Right lung (tissue), 5 donors: Measurements from ENCODE around the gene ATP2A3. TPM values are rescaled to one million over a fixed set of nuclear protein-coding genes. Genes with fewer than 3 reads are reported as not detected.
A peak's percentile ranks its signal among the peaks of the same experiment; 100 is the strongest.

Experiments used
- DNase-seq, 2 donors: peaks; one replicate each; pipeline ENCODE4 v3.0.0-alpha.2; 2013
- polyA plus RNA-seq, 5 donors: library from polyadenylated mRNA; unstranded; fragments of 120-200 nt; gene quantifications; one replicate each; pipeline versions ENCODE4 v1.2.1 to v1.2.3, GENCODE V29; 2013; ENCODE audit warnings: inconsistent platforms in 1 of 5, low replicate concordance in 1 of 5; ENCODE audit not compliant: insufficient read length in 5 of 5, insufficient read depth in 1 of 5

The ATP2A3 gene
- polyA plus RNA-seq, 5 donors, result 4.3 to 9.6 (median 6.2) TPM

DNA sequence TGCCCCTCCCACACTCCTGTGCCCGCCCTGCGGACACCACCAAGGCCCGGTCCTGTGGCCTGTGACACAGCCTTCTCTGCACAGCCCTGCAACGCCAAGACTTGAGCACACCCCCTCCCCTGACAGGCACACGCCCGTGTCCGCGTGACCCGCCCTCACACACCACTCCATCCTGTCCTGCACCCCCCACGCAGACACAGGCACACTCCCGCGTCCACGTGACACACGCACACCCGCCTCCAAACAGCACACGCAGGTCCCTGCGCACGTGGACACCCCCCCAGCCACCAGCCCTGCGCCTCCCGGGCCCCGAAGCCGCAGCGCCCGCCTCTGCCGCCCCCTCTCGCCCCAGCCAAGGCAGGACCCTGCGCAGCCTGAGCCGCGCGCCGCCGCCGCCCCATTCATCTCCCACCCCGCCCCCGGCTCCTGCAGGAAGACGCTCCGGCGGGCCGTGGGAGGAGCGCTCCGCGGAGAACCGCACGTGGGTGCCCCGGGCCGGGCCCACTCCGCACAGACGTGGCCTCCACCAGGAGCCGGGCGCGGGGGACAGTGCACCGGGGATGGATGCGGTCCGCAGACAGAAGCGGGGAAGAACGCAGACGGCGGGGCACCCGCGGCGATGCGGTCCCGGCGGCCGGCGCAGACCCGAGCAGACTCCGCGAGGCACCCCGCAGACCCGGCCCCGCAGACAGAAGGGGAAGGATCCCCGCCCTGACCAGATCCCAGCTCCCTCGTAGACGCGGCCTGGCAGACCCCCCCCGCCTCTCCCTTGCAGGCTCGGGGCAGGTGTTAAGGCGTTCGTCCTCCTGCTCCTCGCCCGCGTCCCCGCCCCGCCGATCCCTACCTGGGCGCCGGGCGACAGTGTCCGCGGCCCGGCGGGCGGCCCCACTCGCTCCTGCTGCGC is 71.9 kb downstream of the ATP2A3 start:
- no peak for DNase-seq

DNA sequence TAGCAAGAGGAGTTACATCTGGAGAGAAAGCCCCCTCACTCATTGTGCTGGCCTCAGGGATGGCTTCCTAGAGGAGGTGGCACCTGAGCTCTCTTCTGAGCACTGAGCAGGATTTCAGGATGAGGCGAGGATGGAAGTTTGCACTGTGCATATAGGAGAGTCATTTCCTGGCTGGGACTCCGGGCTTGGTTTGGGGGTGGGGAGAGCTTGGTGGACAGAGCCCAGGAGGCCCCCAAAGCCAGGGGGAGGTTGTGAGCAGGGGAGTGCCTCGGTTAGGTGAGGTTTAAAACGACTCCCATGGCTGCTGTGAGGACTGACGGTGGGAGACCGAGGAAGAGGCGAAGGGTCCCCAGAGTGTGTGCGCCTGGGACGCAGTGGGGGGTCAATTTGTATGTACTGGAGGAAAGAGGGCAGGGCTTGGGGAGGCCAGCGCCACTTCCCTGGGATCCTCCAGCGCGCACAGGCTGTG is 72.6 kb downstream of the ATP2A3 start:
- no peak for DNase-seq

DNA sequence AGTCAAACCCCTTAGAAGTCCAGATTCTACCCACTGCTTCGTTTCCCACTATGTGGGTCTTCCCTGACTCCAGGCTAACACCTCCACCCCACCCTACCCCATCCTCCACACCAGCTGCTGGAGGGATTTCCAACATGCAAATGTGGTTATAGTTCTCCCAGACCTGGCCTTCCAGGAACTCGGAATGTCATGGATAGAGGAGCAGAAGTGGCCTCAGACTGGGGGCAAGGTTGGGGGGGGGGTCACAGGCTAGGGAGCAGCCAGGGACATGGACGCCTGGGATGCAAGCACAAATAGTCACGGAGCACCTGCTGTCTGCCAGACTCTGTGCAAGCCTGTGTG is 73.4 kb downstream of the ATP2A3 start:
- DNase-seq, result no peak

DNA sequence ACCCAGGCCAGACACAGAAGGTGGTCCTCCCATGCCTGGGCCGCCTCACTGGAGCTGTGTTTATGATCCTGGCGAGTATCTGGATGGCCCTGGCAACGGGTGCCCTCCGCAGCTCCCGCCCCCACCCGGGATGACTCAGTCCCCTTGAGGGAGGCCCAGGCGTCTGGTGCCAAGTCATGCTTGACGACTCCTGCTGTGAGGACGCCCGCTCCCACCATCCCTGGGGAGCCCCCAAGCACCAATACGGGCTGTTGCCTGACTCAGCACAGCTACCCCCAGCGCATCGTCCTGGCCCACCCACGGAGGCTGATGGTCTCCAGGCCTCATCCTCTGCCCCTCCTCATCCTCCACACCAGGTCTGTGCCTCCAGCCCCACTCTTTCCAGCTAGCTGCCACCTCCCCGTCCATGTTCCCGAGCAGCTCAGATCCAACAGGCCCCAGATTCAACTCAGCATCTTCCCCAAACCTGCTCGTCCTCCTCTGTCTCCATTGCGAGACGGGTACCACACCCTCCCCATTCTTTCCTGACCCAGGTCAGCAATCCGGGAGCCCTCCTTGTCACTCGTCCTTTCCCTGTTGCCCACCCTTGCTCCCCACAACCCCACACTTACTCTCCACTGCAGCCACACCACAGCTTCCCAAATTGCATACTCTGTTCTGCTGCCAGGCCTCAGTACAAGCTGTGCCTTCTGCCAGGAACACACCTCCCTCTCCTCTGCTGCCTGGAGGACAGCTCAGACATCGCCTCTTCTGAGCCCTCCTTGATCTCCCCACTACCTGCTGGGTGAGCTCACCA is 74.0 kb downstream of the ATP2A3 start:
- DNase-seq, result no peak

DNA sequence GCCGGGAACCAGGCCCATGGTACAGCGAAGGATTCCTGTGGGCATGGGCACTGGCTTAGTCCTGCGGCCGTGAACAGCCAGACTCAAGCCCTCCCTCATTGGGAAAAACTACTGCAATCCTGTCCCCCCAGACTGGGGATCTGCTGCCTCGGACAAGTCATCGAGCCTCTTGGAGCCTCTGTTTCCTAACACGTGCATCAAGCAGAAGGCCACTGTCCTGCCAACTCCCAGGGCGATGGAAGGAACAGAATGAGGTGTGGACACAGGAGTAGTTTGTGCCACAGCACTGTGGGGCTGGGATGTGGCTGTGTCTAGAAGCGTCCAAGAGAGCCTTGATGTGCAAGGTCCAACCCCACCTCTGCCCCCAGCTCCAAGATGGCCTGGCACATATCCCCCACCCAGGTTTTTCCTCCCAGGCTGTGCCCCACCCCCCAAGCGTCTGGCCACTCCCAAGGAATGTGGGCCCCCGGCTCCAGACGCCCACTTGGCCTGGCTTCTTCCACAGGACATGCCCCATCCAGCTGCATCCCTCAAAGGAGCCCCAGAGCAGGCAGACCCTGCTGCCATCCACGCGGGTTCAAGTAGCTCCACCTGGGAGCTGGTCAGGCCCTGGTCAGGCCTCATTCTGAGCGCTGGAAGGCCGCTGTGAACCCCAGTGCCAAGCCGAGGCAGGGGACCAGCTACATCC is 74.8 kb downstream of the ATP2A3 start:
- no peak for DNase-seq

DNA sequence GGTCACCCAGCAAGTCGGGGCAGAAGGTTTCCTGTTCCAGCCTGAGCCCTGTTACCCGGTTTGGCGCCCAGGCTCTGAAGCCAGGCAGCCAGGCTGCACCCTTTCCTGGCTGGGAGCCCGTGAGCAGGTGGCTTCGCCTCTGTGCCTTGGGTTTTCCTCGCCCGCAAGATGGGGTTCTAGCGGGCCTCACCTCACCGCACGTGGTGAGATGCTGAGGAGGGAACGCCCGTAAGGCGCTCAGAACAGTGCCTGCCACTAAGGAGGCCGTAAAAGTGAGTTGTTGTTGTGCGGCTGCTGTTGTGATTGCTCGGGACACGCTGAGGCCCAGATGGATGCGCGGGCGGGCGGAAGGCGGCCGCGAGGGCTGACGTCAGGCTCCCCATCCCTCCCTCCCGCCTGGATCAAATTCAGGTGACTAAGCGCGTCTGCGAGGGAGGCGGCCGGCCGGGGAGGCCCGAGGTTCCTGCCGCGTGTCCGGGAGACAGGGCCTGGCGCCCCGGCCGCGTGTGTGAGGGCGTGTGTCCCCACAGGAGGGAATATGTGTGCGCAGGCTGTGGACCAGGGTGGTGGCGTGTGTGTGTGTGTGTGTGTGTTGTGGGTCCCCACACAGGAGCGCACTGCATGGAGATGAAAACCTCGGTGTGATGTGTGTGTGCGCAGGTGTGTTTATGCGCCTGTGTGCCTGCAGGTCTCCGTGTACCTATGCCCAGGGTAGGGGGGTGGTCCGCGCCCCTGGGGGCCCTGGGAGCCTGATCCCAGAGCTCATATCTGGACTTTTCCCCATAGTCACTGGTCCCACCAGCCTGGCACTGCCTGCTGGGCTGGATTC is 75.7 kb downstream of the ATP2A3 start:
- DNase-seq, result no peak

DNA sequence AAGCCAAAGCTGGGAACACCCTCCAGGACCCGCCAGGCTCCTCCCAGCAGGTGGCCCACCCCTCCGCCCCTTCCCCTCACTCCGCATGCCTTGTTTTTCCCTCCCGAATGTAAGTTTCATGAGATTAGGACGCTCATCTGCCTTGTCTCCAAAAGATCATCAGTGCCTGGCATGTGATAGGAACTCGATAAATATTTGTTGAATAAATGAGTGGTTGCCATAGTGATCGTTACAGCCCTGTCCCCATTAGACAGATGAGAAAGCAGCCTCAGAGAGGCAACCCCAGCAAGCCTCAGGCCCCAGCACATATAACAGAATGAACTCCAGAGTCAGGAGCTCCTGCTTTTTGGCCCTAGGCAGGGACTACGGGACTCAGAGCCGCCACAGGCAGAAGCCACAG is 76.4 kb downstream of the ATP2A3 start:
- DNase-seq, result no peak

DNA sequence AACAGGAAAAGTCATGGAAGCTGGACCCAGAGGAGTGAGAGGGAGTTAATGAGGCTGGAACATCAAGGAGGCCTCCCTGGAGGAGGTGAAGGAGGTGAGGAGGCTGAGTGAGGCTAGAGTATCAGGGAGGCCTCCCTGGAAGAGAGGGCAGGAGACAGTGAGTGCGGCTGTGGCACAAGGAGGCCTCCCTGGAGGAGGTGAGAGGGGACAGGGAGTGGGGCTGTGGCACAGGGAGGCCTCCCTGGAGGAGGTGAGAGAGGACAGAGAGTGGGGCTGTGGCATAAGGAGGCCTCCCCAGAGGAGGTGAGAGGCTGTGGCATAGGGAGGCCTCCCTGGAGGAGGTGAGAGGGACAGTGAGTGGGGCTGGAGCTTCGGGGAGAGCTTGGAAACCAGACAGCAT is 76.8 kb downstream of the ATP2A3 start:
- no peak for DNase-seq

DNA sequence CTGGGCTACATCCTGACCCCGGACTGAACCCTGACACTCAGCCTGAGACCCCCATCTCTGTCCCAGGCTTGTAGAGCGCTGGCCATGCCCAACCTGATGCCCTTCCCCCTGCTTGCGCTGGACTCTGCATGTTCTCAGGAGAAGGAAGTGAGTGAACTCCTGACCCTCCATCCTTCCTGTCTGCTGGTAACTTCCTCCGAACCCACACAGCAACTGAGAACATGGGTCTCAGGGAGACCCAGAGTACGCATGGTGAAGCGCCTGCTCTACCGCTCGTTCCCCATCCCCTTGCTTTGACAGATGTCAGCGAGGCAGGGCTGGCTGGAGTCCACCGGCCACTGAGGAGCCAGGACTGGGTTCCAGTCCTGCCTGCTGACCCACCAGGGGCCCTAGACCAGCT is 77.5 kb downstream of the ATP2A3 start:
- DNase-seq, result no peak

DNA sequence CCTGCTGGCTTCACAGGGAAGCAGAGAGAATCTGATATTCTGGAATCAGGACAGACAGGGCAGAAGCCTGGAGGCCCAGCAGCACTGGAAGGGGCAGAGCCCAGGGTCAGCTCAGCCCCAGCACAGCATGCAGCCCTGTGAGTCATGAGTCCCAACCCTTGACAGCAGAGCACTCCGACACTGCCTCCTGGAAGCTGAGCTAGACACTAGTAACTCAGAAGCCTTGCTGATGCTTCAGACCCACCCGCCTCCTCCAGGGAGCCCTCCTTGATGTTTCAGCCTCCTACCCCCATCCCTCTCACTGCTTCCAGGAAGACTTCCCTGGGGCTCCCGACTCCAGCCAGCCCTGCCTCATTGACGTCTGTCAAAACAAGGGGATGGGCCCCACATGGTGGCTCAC is 78.3 kb downstream of the ATP2A3 start:
- no peak for DNase-seq

DNA sequence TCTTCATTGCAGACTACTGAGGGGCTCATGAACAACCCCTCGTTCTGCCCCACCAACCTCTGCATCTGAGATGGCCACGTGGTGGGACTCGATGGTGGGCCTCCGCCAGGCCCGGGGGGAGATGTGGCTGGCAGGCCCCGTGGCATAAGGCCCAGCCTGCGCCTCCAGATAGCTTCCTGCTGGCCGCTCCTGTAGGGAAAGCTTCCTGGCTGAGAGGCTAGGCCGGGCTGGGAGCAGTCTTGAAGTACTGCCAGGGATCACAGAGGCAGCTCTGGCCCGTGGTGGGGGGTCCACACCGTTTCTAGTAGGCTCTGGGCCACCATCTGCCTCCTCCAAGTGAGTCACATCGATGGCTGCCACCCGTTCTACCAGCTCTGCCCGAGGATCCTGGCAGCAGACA is 79.0 kb downstream of the ATP2A3 start:
- no peak for DNase-seq

DNA sequence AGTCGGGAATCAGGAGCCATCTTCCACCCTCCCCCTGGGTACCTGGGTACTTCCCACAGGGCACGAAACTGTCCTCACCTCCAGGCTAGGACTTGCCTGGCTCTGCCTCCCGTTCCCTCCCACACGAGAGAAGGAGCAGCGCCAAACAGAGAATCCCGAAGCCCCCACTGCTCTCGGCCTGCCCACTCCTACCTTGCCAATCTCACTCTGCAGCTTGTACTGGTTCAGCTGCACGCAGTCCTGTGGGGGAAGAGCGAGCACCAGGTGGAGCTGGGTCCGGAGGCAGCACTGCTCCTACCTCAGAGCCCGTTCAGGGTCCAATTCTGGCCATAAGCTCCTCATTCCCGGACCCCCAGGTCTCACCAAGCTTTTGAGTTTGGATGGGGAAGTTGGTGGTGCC is 80.0 kb downstream of the ATP2A3 start:
- no peak for DNase-seq

DNA sequence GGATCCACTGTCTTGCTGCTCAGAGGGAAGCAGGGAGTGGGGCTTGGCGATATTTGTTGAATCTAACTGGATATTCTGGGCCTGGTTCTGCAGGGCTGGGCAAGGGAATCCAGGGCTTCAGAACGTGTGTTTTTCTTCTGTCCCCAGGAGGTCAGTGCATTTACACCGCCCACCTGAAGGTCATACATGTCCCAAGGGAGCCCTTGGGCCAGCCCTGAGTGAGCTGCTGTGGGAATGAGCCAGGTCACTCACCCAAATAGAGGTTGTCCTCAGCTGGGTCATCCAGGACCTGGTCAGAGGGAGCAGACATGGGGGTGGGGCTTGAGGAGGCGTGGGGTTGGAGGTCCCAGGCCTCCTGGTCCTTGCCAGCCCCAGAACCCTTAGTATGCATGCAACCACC is 82.0 kb downstream of the ATP2A3 start:
- no peak for DNase-seq

DNA sequence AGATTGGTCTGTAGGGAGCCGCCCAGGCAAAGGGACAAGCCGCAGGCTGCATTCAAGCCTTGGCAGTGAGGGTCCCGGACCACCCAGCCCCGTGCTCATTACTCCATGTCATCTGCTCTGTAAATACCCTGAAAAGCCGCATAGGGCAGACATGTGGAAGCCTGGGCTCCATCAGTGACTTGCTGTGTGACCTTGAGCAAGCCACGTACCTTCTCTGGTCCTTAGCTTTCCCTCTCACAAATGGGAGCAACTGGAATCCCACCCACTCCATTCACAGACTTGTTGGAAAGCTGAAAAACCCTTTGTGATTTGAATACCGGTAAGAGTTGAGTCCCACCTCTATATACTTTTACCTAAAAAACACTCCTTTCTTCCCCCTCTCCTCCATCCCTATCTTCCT is 83.3 kb downstream of the ATP2A3 start:
- DNase-seq, result no peak

DNA sequence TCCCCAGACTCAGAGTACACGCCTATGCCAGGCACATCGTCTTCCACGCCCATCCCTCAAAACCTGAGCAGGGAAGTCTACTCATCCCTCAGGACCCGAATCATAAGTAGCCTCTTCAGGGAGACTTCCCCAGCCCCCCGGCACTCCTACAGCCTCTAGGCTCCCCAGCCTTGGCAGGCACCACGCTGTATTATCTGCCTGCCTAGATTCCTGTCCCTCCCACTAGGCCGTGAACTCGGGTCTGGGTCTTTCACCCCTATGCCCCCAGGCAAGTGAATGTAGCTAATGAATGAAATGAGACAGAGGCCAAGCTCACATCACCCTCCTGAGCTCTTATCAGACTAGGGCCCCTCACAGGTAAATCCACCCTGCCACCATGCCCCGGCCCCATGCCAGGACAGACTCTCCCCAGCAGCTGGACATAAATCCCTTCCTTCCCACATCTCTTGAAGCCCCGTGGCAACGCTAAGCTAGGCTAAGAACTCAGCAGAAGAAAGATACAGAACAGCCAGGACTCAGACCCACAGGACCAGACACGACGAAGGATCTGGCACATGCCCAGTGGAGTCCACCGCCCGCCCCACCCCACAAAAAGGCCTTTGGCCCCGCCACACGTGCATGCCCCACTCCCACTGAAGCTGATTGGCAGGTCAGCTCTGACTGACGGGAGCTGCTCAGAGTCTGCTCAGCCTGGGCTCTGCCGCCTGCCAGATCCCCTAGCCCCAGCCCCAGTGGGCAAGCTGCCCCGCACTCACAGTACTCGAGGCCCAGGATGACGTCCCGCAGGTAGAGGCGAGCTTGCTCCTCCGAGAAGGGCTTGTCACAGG is 84.4 kb downstream of the ATP2A3 start:
- DNase-seq, result no peak

DNA sequence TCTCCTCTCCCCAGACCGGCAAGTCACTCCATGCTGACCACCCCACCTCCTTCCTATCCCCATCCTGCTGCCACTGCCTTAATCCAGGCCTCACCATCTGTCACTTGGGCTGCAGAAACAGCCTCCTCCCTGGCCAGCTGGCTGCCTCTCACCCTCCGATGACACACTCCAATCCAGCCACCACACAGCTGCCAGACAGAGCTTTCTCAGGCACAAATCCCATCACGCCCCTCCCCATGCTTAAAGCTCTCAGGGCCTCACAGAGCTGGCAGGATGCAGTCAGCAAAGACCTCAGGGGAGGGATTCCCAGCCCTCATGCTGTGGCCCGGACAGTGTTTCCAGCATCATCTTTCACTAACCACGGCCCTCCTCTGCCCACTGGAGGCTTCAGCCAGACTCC is 85.1 kb downstream of the ATP2A3 start:
- peak; percentile 57 to 76 for DNase-seq

DNA sequence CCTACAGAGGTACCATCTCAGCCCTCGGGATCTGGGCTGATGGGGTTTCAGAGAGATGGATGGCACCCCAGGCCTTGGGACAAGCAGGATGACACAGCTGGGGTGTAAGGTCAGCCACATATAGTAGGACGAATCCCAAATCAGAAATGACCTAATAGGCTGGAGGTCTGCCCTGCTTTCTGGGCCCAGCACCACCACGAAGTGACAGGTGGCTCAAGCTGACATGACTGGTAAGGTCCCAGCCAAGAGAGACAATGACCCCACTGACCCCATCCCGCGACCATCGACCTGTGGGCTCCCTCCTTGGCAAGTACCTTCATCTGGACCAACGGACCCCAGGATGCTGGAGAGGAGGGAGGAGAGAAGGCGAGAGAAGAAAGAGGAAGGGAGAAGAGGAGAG is 87.0 kb downstream of the ATP2A3 start:
- no peak for DNase-seq

DNA sequence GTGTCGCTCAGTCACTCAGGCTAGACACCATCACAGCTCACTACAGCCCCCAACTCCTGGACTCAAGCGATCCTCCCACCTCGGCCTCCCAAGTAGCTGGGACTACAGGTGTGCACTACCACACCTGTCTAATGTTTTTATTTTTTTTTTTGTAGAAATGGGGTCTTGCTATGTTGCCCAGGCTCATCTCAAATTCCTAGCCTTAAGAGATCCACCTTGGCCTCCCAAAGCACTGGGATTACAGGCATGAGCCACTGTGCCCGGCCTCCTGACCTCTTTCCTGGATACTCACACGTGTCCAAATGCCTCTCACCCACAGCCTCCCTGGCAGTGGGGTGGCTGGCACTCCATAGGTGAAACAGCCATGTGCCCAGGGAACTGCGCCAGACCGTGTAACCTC is 88.9 kb downstream of the ATP2A3 start:
- DNase-seq, result no peak
